ENCODE results near the gene LRP1. TPM values are rescaled to one million over a fixed set of nuclear protein-coding genes. Genes with fewer than 3 reads are reported as not detected.

LRP1 gene
- total and polyA plus RNA-seq, 2 experiments from 2014 or later: 26.6 to 145 TPM

- peaks cover 10% of the 10 kb centered on the region for H3K27me3 Mint-ChIP-seq (ENCODE audit: insufficient read depth, low read depth, poor library complexity)
- H3K27me3 ChIP-seq (ENCODE audit: insufficient read depth): no peaks in the 10 kb centered on the region
Observed at GRCh38 chr12:57141249-57141648, 13.0 kb downstream of the LRP1 start.

More at GRCh38 chr12:57141249-57141648, 13.0 kb downstream of the LRP1 start:
- Mint-ChIP-seq H3K4me1 (peaks cover 26% of the 10 kb centered on the region), H3K27ac (no peak overlapping the region; the same call in 1 of the 2 replicates), H3K9me3 (no peaks in the 10 kb centered on the region), H3K4me3 (no peak overlapping the region), H3K36me3 (ENCODE audit: low read depth) (peaks cover 84% of the 10 kb centered on the region)
- Histone ChIP-seq H3K9me2 (ENCODE audit: insufficient read depth) (no peaks in the 10 kb centered on the region), H3K36me3 (ENCODE audit: insufficient read depth) (peaks cover 21% of the 10 kb centered on the region), H3K79me2 (replicated peaks; ENCODE audit: insufficient read depth) (peaks cover 35% of the 10 kb centered on the region), H4K20me1 (replicated peaks; ENCODE audit: insufficient read depth) (peaks cover 14% of the 10 kb centered on the region), H3K4me1 (ENCODE audit: insufficient read depth) (no peaks in the 10 kb centered on the region), H3K4me2 (no peak overlapping the region), H3K4me3 (no peak overlapping the region), H3K27ac (ENCODE audit: low read depth) (no peak overlapping the region), H3F3A (replicated peaks; ENCODE audit: low read depth) (no peaks in the 10 kb centered on the region), H2AFZ (no peak overlapping the region)
- ATAC-seq (no peak), DNase-seq (ENCODE audit: low spot score) (no peak)
- no peak for TF ChIP-seq EZH2 (IDR thresholded peaks at IDR 0.05; ENCODE audit: low read depth, unreplicated experiment)
- TF ChIP-seq STAT1 (IDR thresholded peaks at IDR 0.05; ENCODE audit: unreplicated experiment): no peak
- TF ChIP-seq ZNF331 (CRISPR knock-in tag; IDR thresholded peaks at IDR 0.05; ENCODE audit: low read depth): no peak
- TF ChIP-seq NANOG (IDR thresholded peaks at IDR 0.05; ENCODE audit: borderline replicate concordance): no peak
- no peak for TF ChIP-seq EZH2phosphoT487 (IDR thresholded peaks at IDR 0.05; ENCODE audit: unreplicated experiment)
- TF ChIP-seq CREB1 (CRISPR knock-in tag; IDR thresholded peaks at IDR 0.05; ENCODE audit: low read depth): no peak
- TF ChIP-seq ETS1 (IDR thresholded peaks at IDR 0.05): no peak
- no peak for TF ChIP-seq REST (IDR thresholded peaks at IDR 0.05; ENCODE audit: unreplicated experiment)
- TF ChIP-seq JUNB (IDR thresholded peaks at IDR 0.05; ENCODE audit: unreplicated experiment): no peak
- no peak for TF ChIP-seq ZNF462 (CRISPR knock-in tag; IDR thresholded peaks at IDR 0.05)
- TF ChIP-seq ZNF114 (CRISPR knock-in tag; IDR thresholded peaks at IDR 0.05): no peak
- no peak for TF ChIP-seq CTCF (conservative IDR thresholded peaks at IDR 0.05; ENCODE audit: low read depth in 2 of 2)
- TF ChIP-seq POLR2AphosphoS5 (IDR thresholded peaks at IDR 0.05; ENCODE audit: low read depth): no peak
